Glomerular visceral epithelial cell (primary cell): ENCODE results near the gene SLC23A1.
"Not testable (repeated sequence)": the region's sequence is repeated elsewhere in the genome, so short reads cannot be mapped to it uniquely, and the experiment has no call there.

Source experiments
- DNase-seq: peaks from one replicate; pipeline ENCODE4 v3.0.0-alpha.2; 2016; ENCODE audit errors: extremely low spot score

SLC23A1 gene

DNA sequence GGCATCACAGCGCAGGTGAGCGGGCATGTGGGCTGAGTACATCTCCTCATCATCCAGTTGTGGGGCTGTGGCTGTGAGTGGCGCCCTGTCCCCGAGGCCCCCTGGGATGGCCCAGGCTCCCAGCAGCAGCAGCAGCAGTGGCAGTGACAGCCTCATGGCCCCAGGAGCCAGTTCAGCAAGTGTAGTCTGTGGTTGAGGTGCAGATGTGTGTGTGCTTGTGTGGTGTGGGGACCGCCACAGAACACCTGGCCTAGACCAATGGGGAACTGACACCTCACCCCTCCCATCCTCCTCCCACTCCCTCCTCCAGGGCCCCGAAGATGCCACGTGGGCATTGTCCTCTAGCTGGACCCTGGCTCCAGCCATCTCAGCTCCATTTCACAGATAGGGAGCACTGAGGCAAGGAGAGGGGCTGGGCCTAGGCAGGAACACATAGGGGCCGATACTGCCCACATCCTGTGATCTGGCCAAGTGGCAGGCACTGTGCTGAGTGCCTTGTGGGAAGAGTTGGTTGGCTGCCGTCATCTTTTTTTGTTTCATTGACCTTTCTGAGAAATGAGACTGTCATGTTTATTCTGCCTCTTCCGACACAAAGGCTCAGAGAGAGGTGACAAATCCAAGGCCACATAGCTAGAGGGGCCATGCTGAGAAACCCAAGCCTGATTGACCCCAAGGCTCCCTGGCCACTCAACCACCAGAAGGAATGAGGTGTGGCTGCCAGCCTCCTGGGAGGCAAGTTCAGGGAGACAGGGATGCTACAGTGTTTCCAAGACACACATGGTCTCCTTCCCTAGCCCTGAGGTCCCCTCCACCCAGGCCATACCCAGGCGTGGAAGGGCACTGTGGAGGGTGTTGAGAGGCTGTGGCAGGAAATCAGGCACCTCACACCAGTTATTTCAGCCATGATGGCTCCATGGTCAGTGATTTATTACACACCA is 6.9 kb upstream of the SLC23A1 start, which contains the start of gene MZB1:
Gene MZB1 (minus strand): TSS at position 213 of the 938 bp plus-strand sequence. CDS start 57 bp downstream, at position 156.
- DNase-seq = no peak

DNA sequence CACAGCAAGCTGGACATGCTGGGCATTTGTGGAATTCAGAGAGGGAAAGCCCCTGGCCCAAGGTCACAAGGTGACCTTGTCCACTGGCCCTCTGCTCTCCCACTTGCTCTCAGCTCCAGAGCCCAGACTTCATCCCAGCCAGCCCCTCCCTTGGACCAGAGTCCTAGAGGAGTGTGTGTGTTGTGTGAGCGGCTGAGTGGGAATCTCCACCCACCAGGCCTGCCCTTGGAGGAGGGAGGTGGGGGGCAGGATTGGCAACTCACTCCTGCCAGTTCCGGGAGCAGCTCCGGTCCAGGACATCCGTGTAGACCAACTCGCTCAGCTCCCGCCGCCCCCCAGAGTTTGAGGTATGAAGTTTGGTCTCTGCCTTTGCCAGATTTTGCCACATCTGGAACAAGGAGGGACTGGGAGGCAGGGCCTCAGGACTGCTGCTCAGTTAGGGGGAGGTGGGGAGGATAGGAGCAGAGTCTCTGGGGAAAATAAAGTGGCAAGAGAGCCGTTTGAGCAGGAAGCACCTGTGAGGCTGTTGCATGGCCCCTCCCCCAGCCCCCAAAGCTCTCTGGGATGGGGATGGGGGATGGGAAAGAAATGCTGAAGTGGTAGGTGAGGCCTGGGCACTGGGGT is 5.2 kb upstream of the SLC23A1 start:
- peak; percentile 61 for DNase-seq

DNA sequence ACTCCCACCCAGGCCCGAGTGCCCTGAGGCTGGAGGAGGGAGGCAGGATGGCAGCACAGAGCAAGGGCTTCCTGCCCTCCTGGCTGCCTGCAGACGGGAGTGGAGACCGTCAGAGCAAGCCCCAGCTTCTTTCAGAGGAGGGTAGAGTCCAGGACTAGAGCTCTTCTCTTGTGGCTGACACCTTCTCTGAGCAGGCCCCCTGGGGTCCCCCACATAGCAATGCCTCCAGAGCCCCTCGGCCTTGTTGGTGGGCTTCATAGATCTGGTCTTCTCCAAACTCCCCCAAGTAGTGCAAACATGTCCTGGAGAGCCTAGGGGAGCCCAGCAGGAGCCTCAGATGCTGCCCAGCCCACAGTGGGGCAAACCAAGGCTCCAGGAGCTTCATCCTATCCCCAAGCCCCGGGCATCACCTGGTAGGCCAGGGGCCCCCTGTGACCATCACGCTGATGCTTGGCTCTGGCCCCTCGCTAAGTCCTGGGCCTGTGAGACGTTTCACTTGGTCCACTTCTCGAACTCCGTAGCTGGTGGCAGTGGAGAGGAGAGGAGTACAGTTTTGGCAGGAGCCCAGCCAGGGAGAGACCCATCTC is 4.6 kb upstream of the SLC23A1 start:
- DNase-seq = no peak

GRCh38 chr5:139386956-139387355 is 3.9 kb upstream of the SLC23A1 start:
- DNase-seq = not testable (repeated sequence)

GRCh38 chr5:139386050-139386438 is 2.9 kb upstream of the SLC23A1 start:
- no peak for DNase-seq

- DNase-seq = no peak
Observed at GRCh38 chr5:139385061-139386049, 2.3 kb upstream of the SLC23A1 start.

GRCh38 chr5:139384591-139385051 is 1.5 kb upstream of the SLC23A1 start:
- DNase-seq = no peak

DNA sequence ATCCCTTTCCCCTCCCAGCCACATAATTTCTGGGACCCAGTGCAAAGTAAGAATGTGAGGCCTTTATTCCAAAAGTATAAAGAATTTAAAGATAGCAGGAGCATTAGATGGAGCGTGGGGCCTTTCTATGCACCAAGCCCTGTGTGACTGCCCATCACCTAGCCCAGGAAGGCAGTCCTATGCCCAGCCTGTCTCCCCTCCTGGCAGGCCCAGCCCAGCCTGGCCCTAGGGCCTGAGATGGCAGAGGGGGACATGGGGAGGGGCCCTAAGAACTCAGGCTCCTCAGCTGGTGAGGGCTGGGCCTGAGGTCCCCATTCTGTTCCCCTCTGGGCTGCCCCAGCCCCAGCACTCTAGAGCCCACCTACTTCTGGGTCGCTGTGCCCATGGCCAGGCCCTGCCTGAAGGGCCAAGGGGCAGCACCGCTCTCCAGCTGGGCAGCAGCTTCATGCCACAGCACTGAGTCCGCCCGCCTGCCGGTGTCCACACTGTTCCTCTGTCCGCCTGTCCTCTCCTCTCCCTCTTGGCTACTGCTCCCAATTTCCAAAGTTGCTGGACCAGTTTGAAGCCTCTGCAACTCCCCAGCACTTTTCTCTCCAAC is 995 bp upstream of the SLC23A1 start:
- no peak for DNase-seq

- DNase-seq = no peak
Observed at GRCh38 chr5:139382807-139383206, 290 bp downstream of the SLC23A1 start.

DNA sequence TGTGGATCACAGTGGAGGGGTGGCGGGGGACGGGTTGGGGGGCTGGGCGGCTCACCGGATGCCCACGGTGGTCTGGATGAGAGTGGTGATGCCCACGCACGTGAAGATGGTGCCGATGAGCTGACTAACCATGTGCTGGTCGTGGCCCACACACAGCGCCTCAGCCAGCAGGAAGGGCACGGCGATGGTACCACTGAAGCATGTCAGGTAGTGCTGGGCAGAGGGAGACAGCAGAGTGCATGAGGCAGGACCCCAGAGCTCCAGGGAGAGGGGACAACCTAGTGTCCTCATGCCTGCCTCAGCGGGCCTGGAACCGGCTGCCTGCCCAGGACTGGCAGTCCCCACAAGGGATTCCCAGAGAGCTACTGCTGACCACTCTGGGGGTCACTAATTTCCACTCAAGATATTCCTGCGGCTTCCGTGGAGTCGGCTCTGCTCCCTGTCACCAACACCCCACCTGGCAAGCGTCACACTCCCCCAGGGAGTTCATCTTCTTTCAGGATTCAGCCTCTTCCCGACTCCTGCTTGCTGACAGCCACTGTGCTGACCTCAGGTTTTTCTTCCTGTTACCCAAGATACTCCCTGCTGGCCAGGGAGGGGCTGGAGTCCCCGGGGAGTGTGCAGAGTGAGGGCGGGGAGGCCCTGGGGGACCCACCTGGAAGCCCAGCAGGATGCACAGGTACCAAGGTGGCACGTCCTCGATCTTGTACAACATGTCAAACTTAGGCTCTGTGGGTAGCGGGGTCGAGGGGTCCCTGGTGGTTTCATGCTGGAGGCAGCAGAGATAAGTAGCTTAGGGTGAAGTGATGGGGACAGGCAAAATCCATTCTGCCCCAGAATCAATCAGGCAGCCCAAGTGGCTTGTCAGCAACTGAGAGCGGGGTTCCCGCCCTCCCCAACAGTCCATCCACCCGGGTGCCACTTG is 998 bp downstream of the SLC23A1 start:
- DNase-seq = no peak

DNA sequence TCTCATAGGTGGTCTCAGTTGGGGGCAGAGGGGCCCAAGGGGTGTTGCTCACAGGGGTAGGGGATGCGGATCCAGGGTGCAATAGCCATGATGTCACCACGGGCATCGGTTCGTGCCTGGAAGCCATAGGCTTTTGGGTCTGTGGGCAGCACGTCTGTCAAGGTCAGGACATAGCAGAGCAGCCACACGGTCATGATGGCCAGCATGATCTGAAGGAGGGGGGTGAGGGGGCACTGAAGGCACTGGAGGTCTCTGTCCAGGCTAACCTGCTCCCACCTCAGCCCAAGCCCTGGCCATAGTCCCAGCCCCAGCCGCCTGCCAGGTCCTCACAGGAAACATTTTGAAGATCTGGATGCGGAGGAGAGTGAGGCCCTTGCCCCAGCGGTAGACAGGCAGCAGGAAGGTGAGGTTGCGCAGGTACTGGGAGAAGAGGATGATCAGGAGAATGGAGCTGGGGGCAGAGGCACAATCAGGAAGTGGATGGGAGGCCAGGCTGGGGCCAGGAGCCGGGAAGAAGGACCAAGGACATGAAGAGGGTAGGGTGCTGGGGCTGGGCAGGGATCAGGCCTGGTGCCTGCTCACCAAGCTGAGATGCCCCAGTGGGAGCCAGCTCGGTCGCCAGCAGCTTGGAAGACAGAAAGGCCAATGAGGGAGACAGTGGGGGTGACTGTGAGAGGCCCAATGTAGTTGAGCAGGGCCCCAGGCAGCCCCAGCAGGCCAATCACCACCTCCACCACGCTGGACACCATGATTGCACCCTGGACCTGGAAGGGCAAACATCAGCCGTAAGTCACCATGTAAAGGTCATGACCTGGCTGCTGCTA is 3.3 kb downstream of the SLC23A1 start:
- no peak for DNase-seq

- no peak for DNase-seq
Observed at GRCh38 chr5:139378941-139379361, 4.1 kb downstream of the SLC23A1 start.

- DNase-seq = no peak
Observed at GRCh38 chr5:139378101-139378825, 4.8 kb downstream of the SLC23A1 start.

DNA sequence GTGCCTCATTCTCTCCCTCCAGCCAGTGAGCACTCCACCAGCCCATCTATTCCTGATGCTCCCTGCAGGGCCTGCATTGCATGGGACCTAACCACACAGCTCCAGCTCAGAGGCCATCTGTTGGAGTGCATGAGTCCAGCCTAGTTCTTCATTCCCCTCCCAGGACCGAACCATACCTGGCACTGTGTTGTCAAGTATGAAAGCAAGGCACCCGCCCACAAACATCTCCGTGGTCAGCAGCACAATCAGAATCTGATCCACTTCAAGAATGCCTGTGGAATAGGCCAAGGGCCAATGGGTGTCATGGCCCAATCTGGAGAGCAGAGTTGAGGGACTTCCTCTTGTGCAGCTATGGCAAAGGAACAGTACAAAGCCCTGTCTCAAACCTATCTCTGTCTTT is 5.9 kb downstream of the SLC23A1 start:
- no peak for DNase-seq

- no peak for DNase-seq
Observed at GRCh38 chr5:139376364-139376763, 6.7 kb downstream of the SLC23A1 start.

DNA sequence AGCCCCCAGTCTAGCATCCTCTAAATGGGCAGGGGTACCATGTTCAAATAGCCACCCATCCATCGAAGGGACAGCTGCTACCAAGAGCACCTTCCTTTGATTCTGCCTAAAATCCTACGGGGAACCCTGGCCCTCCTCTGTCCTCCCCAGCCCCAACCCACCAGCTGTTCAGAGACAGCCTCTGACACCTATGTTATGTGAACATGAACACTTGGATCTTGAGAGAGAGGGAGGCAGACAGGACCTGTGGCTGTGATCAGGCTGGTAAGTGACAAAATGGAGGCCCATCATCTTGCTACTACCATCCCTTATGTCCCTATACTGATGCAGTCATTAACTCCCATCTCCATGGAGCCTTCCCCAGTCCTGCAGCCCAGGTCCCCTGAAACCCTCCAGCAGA is 8.2 kb downstream of the SLC23A1 start:
- no peak for DNase-seq

DNA sequence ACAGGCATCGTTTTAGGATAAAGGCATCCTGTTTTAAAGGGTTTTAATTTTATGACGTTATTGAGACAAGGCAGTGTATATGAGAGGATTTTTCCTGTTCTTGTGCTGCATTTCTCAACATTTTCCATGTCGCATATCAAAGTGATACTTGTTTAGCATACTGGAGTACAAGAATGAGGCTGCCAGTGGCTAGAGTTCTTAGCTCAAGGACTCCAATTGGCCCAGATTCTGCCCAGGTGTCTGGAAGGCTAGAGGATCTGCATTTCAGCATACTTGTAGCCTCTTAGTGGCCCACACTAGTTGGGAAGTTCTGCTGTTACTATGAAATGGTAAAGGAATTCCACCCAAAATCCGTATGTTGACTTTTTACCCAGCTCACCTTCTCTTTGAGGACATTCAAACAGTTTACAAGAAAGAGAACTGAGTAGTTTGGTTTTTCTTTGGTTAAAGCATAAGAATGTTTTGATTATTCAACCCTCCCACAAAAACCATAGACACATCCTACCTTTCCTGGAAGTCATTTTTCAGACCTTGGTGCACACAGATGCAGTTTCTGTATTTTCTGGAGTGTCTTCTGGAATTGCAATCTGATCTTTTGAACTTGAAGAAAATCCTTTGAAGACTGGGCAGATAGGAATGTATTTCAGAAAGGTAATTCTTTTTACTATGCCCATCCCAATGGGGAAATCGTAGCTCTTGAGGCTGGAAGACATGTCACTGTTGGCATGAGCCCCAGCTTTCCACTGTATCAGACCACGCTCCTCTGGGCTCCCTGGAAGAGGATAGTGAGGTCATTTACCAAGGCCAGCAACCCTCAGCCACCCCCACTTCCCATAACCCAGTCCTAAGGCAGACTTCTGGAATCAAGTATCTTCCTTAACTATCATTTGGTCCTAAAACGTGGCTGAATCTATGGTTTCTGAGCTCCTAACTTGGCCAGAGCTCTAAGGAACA is 11.3 kb downstream of the SLC23A1 start:
- DNase-seq = peak; percentile 62
